ENCODE data around the gene KLK8.

- no peak for TF ChIP-seq CTCF (IDR thresholded peaks at IDR 0.05; ENCODE audit: low read length)
- TF ChIP-seq EZH2 (IDR thresholded peaks at IDR 0.05; ENCODE audit: borderline replicate concordance, low read length): no peak
Measured at GRCh38 chr19:50952910-50953309, 48.5 kb downstream of the KLK8 start, which contains the start of gene KLK5.

All from OCI-LY1 (cell line).